HEK293T (cell line): ENCODE data around the gene SFT2D3.

ENCODE experiments used
- CTCF ChIA-PET: fragments of 350-600 bp; formaldehyde crosslinking; extraction: SDS; loops from one replicate; lab custom pipeline; 2021; ENCODE audit warnings: antibody characterized with exemption, inconsistent platforms; lab: Yijun Ruan, JAX
- POLR2A ChIA-PET: fragments of 350-600 bp; formaldehyde crosslinking; extraction: SDS; loops from one replicate; lab custom pipeline; 2020; ENCODE audit warnings: antibody characterized with exemption, inconsistent platforms; lab: Yijun Ruan, JAX
- DNase-seq: peaks from one replicate; pipeline ENCODE4 v3.0.0; 2012; ENCODE audit warnings: mixed read lengths; ENCODE audit errors: extremely low spot score
- ARNT ChIP-seq: fragments of 450-650 bp; IDR thresholded peaks from 2 replicates; pipeline ENCODE4 v1.6.1; 2017; ENCODE audit warnings: mild to moderate bottlenecking
- BHLHE40 ChIP-seq: fragments of 450-650 bp; IDR thresholded peaks from 2 replicates; pipeline ENCODE4 v1.6.1; 2016; ENCODE audit warnings: mild to moderate bottlenecking, moderate library complexity, borderline replicate concordance
- CTBP1 ChIP-seq: fragments of 450-650 bp; IDR thresholded peaks from 2 replicates; pipeline ENCODE4 v1.6.1; 2016; ENCODE audit warnings: borderline replicate concordance
- ELF4 ChIP-seq: fragments of 450-650 bp; IDR thresholded peaks from 2 replicates; pipeline ENCODE4 v1.6.1; 2017; ENCODE audit warnings: antibody characterized with exemption
- FOXA1 ChIP-seq: fragments of 450-650 bp; IDR thresholded peaks from 2 replicates; pipeline ENCODE4 v1.6.1; 2016; ENCODE audit warnings: mild to moderate bottlenecking
- FOXK2 ChIP-seq: fragments of 450-650 bp; IDR thresholded peaks from 2 replicates; pipeline ENCODE4 v1.6.1; 2016; ENCODE audit warnings: mild to moderate bottlenecking
- FOXM1 ChIP-seq: fragments of 450-650 bp; IDR thresholded peaks from 2 replicates; pipeline ENCODE4 v1.6.1; 2017; ENCODE audit warnings: mild to moderate bottlenecking, borderline replicate concordance
- HDGF ChIP-seq: fragments of 450-650 bp; IDR thresholded peaks from 2 replicates; pipeline ENCODE4 v1.6.1; 2017; ENCODE audit warnings: antibody characterized with exemption, borderline replicate concordance
- L3MBTL2 ChIP-seq: fragments of 450-650 bp; conservative IDR thresholded peaks from 2 replicates; pipeline ENCODE4 v1.6.1; 2016; ENCODE audit warnings: mild to moderate bottlenecking
- LEF1 ChIP-seq: fragments of 450-650 bp; IDR thresholded peaks from 2 replicates; pipeline ENCODE4 v1.6.1; 2017; ENCODE audit warnings: mild to moderate bottlenecking, borderline replicate concordance
- NFRKB ChIP-seq: fragments of 450-650 bp; IDR thresholded peaks from 2 replicates; pipeline ENCODE4 v1.6.1; 2016; ENCODE audit warnings: mild to moderate bottlenecking, moderate library complexity
- PKNOX1 ChIP-seq: fragments of 450-650 bp; IDR thresholded peaks from 2 replicates; pipeline ENCODE4 v1.6.1; 2016
- SP1 ChIP-seq: fragments of 450-650 bp; IDR thresholded peaks from 2 replicates; pipeline ENCODE4 v1.6.1; 2017
- SUZ12 ChIP-seq: fragments of 450-650 bp; IDR thresholded peaks from 2 replicates; pipeline ENCODE4 v1.6.1; 2016; ENCODE audit warnings: mild to moderate bottlenecking
- TARDBP ChIP-seq: fragments of 450-650 bp; IDR thresholded peaks from 2 replicates; pipeline ENCODE4 v1.6.1; 2016
- ZNF384 ChIP-seq: fragments of 450-650 bp; IDR thresholded peaks from 2 replicates; pipeline ENCODE4 v1.6.1; 2016

The SFT2D3 gene

GRCh38 chr2:127683056-127683455 lies 18.2 kb upstream of the SFT2D3 start:
- TF ChIP-seq ARNT = no peak
- no peak for TF ChIP-seq PKNOX1
- TF ChIP-seq LEF1 = no peak
- no peak for TF ChIP-seq HDGF
- TF ChIP-seq ZNF384 = no peak
- TF ChIP-seq NFRKB = no peak
- no peak for TF ChIP-seq FOXM1
- TF ChIP-seq FOXK2 = no peak
- no peak for TF ChIP-seq SUZ12
- TF ChIP-seq BHLHE40 = no peak
- no peak for TF ChIP-seq CTBP1
- TF ChIP-seq L3MBTL2 = no peak
- no peak for TF ChIP-seq SP1
- no peak for TF ChIP-seq TARDBP
- no peak for TF ChIP-seq FOXA1
- no peak for TF ChIP-seq ELF4
- ChIA-PET POLR2A (interaction anchor here (1.7 kb wide), 1 partner anchor 18 kb away, joined by 5 read pairs; the partner anchor contains the start of gene SFT2D3), CTCF (no interaction called here)
- no peak for DNase-seq

GRCh38 chr2:127683757-127684156 lies 17.5 kb upstream of the SFT2D3 start:
- POLR2A ChIA-PET = no interaction called here
- CTCF ChIA-PET = no interaction called here
- no peak for DNase-seq
- TF ChIP-seq FOXK2 = no peak
- TF ChIP-seq FOXM1 = no peak
- TF ChIP-seq FOXA1 = no peak
- no peak for TF ChIP-seq NFRKB
- TF ChIP-seq SP1 = no peak
- no peak for TF ChIP-seq BHLHE40
- no peak for TF ChIP-seq ZNF384
- no peak for TF ChIP-seq TARDBP
- TF ChIP-seq PKNOX1 = no peak
- no peak for TF ChIP-seq SUZ12
- TF ChIP-seq ELF4 = no peak

- no peak for TF ChIP-seq LEF1
- TF ChIP-seq ELF4 = no peak
- TF ChIP-seq CTBP1 = no peak
- TF ChIP-seq L3MBTL2 = no peak
- no peak for TF ChIP-seq FOXM1
- no peak for TF ChIP-seq SUZ12
- no peak for TF ChIP-seq HDGF
- no peak for TF ChIP-seq TARDBP
- TF ChIP-seq SP1 = no peak
- no peak for TF ChIP-seq ZNF384
- no peak for TF ChIP-seq FOXK2
- no peak for TF ChIP-seq BHLHE40
- no peak for TF ChIP-seq PKNOX1
- POLR2A ChIA-PET = no interaction called here
- DNase-seq = no peak
- CTCF ChIA-PET = no interaction called here
Measured at GRCh38 chr2:127685410-127686080, 15.8 kb upstream of the SFT2D3 start.

GRCh38 chr2:127688405-127688804 lies 12.9 kb upstream of the SFT2D3 start:
- TF ChIP-seq TARDBP = no peak
- TF ChIP-seq FOXM1 = no peak
- no peak for TF ChIP-seq LEF1
- no peak for TF ChIP-seq L3MBTL2
- TF ChIP-seq BHLHE40 = no peak
- no peak for TF ChIP-seq FOXA1
- no peak for TF ChIP-seq ZNF384
- TF ChIP-seq HDGF = no peak
- TF ChIP-seq FOXK2 = no peak
- TF ChIP-seq SP1 = no peak
- no peak for TF ChIP-seq NFRKB
- TF ChIP-seq ARNT = no peak
- no peak for TF ChIP-seq CTBP1
- DNase-seq = no peak
- POLR2A ChIA-PET = no interaction called here
- CTCF ChIA-PET = no interaction called here

- ChIA-PET POLR2A (no interaction called here), CTCF (no interaction called here)
- DNase-seq = no peak
- no peak for TF ChIP-seq L3MBTL2
- no peak for TF ChIP-seq FOXK2
- no peak for TF ChIP-seq FOXA1
- no peak for TF ChIP-seq NFRKB
- no peak for TF ChIP-seq FOXM1
- TF ChIP-seq SP1 = no peak
- no peak for TF ChIP-seq ZNF384
- no peak for TF ChIP-seq BHLHE40
- no peak for TF ChIP-seq TARDBP
- no peak for TF ChIP-seq HDGF
- no peak for TF ChIP-seq LEF1
- TF ChIP-seq ELF4 = no peak
- TF ChIP-seq PKNOX1 = no peak
- TF ChIP-seq SUZ12 = no peak
- no peak for TF ChIP-seq ARNT
- no peak for TF ChIP-seq CTBP1
Measured at GRCh38 chr2:127690696-127691095, 10.6 kb upstream of the SFT2D3 start.
